ENCODE data around the gene CDHR2.

GRCh38 chr5:176548967-176549444 is at the start of gene CDHR2:
- no peak for TF ChIP-seq CTCF (IDR thresholded peaks at IDR 0.05)
- no peak for TF ChIP-seq POLR2A (IDR thresholded peaks at IDR 0.05)

Measured in lower leg skin (tissue), 3 donors.